C4-2B (cell line): Measurements from ENCODE around the gene HOXB5.

Source experiments
- CTCF ChIP-seq: fragments of 450-650 bp; conservative IDR thresholded peaks from 2 replicates; pipeline ENCODE4 v1.5.1; 2017; ENCODE audit warnings: mild to moderate bottlenecking
- ZFX ChIP-seq: fragments of 450-650 bp; IDR thresholded peaks from 2 replicates; pipeline ENCODE4 v1.6.1; 2017

DNA sequence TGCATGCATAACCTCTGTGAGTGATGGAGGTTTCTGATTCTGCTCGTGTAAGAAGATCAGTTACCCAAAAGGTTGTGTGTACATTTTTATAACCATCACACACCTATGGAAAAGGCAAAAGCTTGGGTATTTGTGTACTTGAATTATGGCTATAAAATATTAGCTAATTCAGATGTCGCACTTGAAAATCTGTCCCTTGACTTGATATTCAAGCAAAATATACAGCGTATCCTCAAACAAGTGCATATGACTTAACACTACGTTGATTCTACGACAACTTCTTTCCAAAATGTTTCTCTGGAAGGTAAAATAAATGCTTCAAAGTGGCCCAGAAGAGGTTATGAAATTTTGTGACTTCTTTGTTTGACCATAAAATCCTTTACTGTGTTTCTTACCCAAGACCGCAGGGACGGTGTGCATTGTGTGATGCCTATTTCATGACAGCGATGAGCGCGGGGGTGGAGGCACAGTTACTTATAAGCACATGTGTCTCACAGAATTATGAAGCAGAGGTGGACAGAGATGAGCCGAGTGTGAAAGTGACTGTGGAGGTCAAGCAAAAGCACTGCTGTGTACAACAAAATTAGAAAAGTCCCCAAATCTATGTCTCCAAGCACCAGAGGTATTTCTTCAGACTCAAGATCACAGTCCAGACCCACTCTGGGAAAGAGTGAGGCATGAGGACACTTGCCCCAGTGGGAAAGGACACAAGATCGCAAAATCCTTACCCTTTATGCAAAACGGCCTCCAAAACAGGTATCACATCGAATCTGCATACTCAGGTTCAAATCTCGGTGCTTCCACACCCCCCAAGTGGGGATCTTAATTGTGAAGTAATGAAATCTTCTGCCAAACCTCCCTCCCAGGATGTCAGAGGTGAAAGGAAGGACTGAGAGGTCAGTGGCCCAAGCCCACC, 36.7 kb upstream of the HOXB5 start:
- no peak for TF ChIP-seq CTCF
- TF ChIP-seq ZFX: no peak
